SK-N-SH (cell line): ENCODE measurements around the gene CCL26.

Experiments used
- EP300 ChIP-seq, 2 experiments: IDR thresholded peaks; 2 replicates each; pipeline versions ENCODE4 v1.4.0 to v1.6.1; 2012; ENCODE audit warnings: borderline replicate concordance in 1 of 2, low read depth in 1 of 2, low read length in 1 of 2
- EZH2phosphoT487 ChIP-seq: fragments of 200-600 bp; sonication (generic); IDR thresholded peaks from 2 replicates; pipeline ENCODE4 v1.6.1; 2017; ENCODE audit warnings: low read depth, mixed run types, mild to moderate bottlenecking, antibody characterized with exemption, moderate library complexity, borderline replicate concordance
- FOXM1 ChIP-seq: IDR thresholded peaks from 2 replicates; pipeline ENCODE4 v1.4.0; 2012; ENCODE audit warnings: low read depth, mild to moderate bottlenecking
- GABPA ChIP-seq: IDR thresholded peaks from 2 replicates; pipeline ENCODE4 v1.4.0; 2012; ENCODE audit warnings: low read depth, mild to moderate bottlenecking
- MEF2A ChIP-seq: IDR thresholded peaks from 2 replicates; pipeline ENCODE4 v1.4.0; 2012; ENCODE audit warnings: low read depth, borderline replicate concordance
- MXI1 ChIP-seq: IDR thresholded peaks from 2 replicates; pipeline ENCODE4 v1.6.1; 2012; ENCODE audit warnings: mild to moderate bottlenecking, low read depth, low read length, improper control_type of control experiment
- NRF1 ChIP-seq: IDR thresholded peaks from 2 replicates; pipeline ENCODE4 v1.6.1; 2012; ENCODE audit warnings: low read depth, mild to moderate bottlenecking, low read length
- POLR2AphosphoS5 ChIP-seq: IDR thresholded peaks from 2 replicates; pipeline ENCODE4 v1.6.1; 2012; ENCODE audit warnings: low read depth, low read length
- RCOR1 ChIP-seq: fragments of 150-350 bp; IDR thresholded peaks from 2 replicates; pipeline ENCODE4 v1.6.1; 2017; ENCODE audit warnings: antibody characterized with exemption, low read length
- RXRA ChIP-seq: IDR thresholded peaks from 2 replicates; pipeline ENCODE4 v1.4.0; 2012; ENCODE audit warnings: low read depth, mild to moderate bottlenecking, borderline replicate concordance
- SMC3 ChIP-seq: IDR thresholded peaks from 2 replicates; pipeline ENCODE4 v1.6.1; 2012; ENCODE audit warnings: low read depth, low read length, improper control_type of control experiment
- TCF12 ChIP-seq: IDR thresholded peaks from 2 replicates; pipeline ENCODE4 v1.4.0; 2012
- YY1 ChIP-seq: IDR thresholded peaks from 2 replicates; pipeline ENCODE4 v1.4.0; 2012; ENCODE audit warnings: low read depth, mild to moderate bottlenecking
- TF ChIP-seq, protein P1 (sequence below): fragments of 200-600 bp; sonication (generic); IDR thresholded peaks from 2 replicates; pipeline ENCODE4 v1.6.1; 2017; ENCODE audit warnings: antibody characterized with exemption, mild to moderate bottlenecking, moderate library complexity

DNA sequence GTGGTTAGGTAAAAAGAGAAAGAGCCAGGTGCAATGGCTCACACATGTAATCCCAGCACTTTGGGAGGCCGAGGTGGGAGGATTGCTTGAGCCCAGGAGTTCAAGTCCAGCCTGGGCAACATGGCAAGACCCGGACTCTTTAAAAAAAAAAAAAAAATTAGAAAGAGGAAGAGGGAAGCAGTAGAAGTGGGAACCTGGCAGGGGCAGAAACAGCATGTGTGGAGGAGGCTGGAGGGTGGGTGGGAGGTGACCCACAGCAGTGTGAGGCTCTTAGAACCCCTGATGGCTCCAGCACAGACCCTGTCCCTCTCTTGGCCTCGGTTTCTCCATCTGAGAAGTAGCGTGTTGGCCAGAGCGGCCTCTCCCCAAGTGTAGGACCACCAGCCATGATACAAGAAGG is 46.5 kb upstream of the CCL26 start:
- no peak for TF ChIP-seq YY1
- no peak for TF ChIP-seq RCOR1
- TF ChIP-seq MEF2A = no peak
- TF ChIP-seq, protein P1, sequence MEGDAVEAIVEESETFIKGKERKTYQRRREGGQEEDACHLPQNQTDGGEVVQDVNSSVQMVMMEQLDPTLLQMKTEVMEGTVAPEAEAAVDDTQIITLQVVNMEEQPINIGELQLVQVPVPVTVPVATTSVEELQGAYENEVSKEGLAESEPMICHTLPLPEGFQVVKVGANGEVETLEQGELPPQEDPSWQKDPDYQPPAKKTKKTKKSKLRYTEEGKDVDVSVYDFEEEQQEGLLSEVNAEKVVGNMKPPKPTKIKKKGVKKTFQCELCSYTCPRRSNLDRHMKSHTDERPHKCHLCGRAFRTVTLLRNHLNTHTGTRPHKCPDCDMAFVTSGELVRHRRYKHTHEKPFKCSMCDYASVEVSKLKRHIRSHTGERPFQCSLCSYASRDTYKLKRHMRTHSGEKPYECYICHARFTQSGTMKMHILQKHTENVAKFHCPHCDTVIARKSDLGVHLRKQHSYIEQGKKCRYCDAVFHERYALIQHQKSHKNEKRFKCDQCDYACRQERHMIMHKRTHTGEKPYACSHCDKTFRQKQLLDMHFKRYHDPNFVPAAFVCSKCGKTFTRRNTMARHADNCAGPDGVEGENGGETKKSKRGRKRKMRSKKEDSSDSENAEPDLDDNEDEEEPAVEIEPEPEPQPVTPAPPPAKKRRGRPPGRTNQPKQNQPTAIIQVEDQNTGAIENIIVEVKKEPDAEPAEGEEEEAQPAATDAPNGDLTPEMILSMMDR = no peak
- TF ChIP-seq SMC3 = no peak
- TF ChIP-seq TCF12 = no peak
- no peak for TF ChIP-seq EP300 (IDR thresholded peaks at IDR 0.05; ENCODE audit: borderline replicate concordance in 1 of 2, low read depth in 1 of 2, low read length in 1 of 2)
- no peak for TF ChIP-seq NRF1
- no peak for TF ChIP-seq RXRA
- no peak for TF ChIP-seq EZH2phosphoT487
- no peak for TF ChIP-seq POLR2AphosphoS5
- no peak for TF ChIP-seq FOXM1
- TF ChIP-seq MXI1 = no peak
- TF ChIP-seq GABPA = no peak
